ENCODE measurements around the gene PPT2.
"Not testable (repeated sequence)": the region's sequence is repeated elsewhere in the genome, so short reads cannot be mapped to it uniquely, and the experiment has no call there.

The PPT2 gene

DNA sequence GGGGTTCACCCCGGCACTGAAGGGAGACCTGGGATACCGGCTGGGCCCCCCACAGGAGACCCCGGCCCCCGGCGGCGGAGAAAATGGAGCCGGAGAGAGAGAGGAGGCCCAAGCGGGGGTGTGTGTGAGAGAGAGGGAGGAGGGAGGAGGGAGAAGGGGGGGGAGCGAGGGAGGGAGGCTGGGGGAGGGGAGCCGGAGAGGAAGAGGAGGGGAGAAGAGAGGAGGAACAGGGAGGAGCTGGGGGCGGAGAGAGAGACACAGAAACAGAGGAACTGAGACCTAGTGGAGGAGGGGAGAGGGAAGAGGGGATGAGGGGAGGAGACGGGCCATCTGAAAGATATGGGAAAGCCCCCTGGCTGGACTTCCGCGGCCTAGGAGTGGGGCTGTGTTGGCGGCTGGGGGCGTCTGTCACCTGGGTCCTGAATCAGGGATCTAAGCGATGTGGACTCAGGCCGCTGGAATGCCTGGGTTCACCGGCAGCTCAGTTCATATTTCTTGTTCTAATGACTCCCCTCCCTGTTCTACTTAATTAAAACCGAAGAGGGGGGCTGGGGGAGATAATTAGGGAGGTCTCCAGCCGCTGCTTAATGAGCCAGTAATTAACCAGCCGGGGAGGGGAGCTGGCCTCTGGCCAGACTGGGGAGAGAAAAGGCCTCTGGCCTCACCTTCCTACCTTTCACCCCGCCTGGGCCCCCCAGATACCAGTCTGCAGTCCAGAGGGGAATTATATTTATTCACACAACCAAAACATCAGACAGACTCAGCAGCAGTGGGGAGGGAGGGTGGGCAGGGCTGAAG, 36.3 kb downstream of the PPT2 start, which contains the start of gene PBX2:
PBX2 (minus strand) TSS at position 149 of the 798 bp plus-strand sequence. CDS start 287 bp downstream, outside the sequence.
- DNase-seq (ENCODE audit: low read depth), result peak; percentile 82
- TF ChIP-seq, protein P1, sequence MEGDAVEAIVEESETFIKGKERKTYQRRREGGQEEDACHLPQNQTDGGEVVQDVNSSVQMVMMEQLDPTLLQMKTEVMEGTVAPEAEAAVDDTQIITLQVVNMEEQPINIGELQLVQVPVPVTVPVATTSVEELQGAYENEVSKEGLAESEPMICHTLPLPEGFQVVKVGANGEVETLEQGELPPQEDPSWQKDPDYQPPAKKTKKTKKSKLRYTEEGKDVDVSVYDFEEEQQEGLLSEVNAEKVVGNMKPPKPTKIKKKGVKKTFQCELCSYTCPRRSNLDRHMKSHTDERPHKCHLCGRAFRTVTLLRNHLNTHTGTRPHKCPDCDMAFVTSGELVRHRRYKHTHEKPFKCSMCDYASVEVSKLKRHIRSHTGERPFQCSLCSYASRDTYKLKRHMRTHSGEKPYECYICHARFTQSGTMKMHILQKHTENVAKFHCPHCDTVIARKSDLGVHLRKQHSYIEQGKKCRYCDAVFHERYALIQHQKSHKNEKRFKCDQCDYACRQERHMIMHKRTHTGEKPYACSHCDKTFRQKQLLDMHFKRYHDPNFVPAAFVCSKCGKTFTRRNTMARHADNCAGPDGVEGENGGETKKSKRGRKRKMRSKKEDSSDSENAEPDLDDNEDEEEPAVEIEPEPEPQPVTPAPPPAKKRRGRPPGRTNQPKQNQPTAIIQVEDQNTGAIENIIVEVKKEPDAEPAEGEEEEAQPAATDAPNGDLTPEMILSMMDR (IDR thresholded peaks at IDR 0.05; ENCODE audit: insufficient read depth, low read depth, low read length, missing control alignments), result peak; percentile 6
- peak within 1 kb of the TSS; percentile 64 for H3K4me3 ChIP-seq (ENCODE audit: low read length)

DNA sequence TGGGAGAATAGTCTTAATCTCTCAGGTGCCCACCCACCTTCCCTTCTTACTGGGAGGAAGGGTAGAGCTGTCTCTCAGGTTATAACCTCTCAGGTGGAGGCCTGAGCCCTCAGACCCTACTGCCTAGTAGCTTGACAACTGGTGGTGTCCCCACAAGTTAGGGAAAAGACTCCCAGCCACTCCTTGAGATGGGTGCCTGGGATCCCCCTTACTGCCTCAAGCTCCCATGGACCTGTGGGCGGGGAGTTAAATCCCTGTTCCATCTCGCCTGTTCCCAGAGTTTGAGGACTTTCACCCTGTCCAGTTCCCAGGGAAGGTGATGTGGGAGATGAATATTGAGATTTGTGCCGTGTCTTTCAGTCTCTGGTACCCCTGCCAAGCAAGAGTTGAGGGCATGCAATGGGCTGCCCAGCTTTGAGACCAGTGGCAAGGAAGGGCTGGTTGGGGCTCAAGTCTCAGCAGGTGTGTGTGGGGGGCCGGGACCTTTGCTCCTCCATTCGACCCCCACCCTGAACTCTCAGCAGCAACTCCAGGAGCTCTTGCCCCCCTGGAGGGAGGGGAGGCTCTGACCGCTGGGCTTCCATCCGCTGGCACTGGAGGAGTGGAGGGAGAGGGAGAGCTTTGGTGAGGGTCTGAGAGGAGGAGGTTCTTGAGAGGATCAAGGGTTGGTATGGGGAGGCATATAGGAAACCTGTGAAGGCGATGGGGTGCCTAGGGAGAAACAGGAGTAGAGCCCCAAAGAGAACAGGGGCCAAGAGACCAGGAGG, 37.2 kb downstream of the PPT2 start:
- no peak for DNase-seq (ENCODE audit: low read depth)
- TF ChIP-seq, protein P1 (IDR thresholded peaks at IDR 0.05; ENCODE audit: insufficient read depth, low read depth, low read length, missing control alignments), result no peak
- H3K4me3 ChIP-seq (ENCODE audit: low read length), result no peak overlapping the region

DNA sequence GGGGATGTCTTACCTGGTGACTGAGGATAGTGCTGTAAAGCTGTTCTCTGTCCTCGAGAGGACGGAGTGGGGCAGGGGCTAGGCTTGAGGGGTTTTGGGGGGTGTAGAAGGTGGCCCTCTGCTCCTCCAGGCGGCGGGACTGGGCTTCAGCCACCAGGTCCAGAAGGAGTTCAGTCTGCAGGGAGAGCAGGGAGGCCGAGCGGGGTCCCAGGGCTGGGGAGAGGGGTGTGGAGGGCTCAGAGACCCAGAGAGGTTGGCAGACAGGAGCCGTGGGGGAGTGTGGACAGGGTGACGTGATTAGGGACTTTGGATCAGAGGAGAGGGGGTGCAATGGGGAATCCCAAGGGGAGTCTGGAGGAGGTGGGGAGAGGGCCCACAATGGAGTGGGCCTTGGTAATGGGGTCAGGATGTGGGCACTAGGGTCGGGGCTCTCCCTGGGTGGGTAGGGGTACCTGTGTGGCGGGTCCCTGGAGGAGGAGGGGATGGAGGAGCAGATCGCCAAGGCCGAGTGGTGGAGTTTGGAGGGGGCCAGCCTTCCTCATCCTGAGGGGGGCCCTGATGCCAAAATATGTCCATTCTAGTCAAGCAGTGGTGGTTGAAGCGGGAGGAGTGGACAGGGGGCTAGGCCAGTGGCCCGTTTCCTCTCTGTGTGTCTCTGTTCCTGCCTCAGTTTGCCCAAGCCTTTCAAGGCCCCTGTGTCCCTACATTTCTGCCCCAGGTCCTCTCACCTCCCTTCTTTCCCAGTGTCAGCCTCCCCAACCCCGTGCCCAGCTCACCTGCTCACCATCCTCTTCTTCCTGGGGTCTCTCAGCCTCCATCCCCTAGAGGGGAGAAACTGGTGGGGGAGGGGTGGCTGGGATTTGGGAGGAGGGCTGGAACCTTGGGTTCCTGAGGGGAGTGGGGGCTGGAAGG, 38.0 kb downstream of the PPT2 start:
- TF ChIP-seq, protein P1 (IDR thresholded peaks at IDR 0.05; ENCODE audit: insufficient read depth, low read depth, low read length, missing control alignments), result no peak
- no peak for DNase-seq (ENCODE audit: low read depth)
- H3K4me3 ChIP-seq (ENCODE audit: low read length), result no peak overlapping the region

DNA sequence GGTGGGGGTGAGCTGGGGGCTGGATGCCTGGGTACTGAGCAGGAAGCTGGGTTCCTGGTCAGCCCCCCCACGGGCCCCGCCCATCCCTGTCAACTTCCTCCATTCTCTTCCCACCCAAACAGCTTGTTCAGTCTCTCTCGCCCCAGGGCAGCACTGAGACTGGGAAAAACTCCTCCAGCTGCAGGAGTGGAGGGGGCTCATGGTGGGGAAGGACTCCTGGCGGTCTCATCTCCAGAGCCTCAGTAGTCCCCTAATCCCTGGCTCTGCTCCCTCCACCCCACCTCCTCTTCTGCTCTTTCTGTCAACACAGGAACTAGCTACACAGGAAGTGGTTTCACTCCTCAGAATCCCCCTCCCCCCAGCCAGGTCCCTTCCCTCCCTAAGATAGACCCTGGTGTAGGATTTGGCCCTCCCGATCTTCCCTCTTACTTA, 38.7 kb downstream of the PPT2 start, which contains the start of gene GPSM3:
GPSM3 (minus strand) TSS at position 36 of the 432 bp plus-strand sequence. CDS start 130 bp downstream, outside the sequence.
- H3K4me3 ChIP-seq (ENCODE audit: low read length), result no peak within 1 kb of the TSS
- peak; percentile 19 for DNase-seq (ENCODE audit: low read depth)
- TF ChIP-seq, protein P1 (IDR thresholded peaks at IDR 0.05; ENCODE audit: insufficient read depth, low read depth, low read length, missing control alignments), result no peak

DNA sequence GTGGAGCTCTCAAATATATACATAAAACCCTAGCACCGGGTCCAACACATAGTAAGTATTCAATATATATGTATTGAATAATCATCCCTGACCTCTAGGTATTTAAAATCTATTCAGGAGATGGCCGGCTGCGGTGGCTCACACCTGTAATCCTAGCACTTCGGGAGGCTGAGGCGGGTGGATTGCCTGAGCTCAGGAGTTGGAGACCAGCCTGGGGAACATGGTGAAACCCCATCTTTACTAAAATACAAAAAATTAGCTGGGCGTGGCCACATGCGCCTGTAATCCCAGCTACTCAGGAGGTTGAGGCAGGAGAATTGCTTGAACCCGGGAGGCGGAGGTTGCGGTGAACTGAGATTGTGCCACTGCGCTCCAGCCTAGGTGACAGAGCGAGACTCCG, 39.2 kb downstream of the PPT2 start:
- H3K4me3 ChIP-seq (ENCODE audit: low read length); DNase-seq (ENCODE audit: low read depth): not testable (repeated sequence)

DNA sequence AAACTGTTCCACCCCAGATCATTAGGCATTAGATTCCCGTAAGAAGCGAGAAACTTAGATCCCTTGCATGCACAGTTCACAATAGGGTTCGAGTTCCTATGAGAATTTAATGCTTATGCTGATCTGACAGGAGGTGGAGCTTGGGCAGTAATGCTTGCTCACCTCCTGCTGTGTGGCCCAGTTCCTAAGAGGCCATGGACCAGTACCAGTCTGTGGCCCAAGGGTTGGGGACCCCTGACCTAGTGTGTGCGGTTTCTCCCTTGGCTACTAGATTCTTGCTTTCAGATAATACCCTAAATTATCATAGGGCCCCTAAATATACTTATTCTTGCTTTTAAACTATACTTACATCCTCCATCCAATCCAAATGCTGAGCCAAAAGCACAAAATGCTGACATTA, 40.4 kb downstream of the PPT2 start:
- DNase-seq (ENCODE audit: low read depth), result no peak
- TF ChIP-seq, protein P1 (IDR thresholded peaks at IDR 0.05; ENCODE audit: insufficient read depth, low read depth, low read length, missing control alignments), result no peak
- no peak overlapping the region for H3K4me3 ChIP-seq (ENCODE audit: low read length)

Data from epithelial cell of esophagus (primary cell).